BE2C (cell line): Measurements from ENCODE around the gene TMEM170A.

ENCODE experiments used
- DNase-seq: peaks from one replicate; pipeline ENCODE4 v3.0.0-alpha.2; 2020
- H3K27me3 ChIP-seq: fragments of 250-450 bp; sonication (Bioruptor Pico); 2 replicates; pipeline ENCODE4 v1.5.1; 2020; ENCODE audit warnings: mild to moderate bottlenecking
- H3K36me3 ChIP-seq: fragments of 250-450 bp; sonication (Bioruptor Pico); 2 replicates; pipeline ENCODE4 v1.5.1; 2020; ENCODE audit warnings: mild to moderate bottlenecking
- H3K4me1 ChIP-seq: fragments of 250-450 bp; sonication (Bioruptor Pico); 2 replicates; pipeline ENCODE4 v1.5.1; 2020
- H3K4me3 ChIP-seq: 2 replicates; pipeline ENCODE4 v1.5.1; 2011; ENCODE audit warnings: low read depth, low read length
- H3K9me3 ChIP-seq: fragments of 250-450 bp; sonication (Bioruptor Pico); 2 replicates; pipeline ENCODE4 v1.5.1; 2020
- CTCF ChIP-seq: IDR thresholded peaks from 2 replicates; pipeline ENCODE4 v1.5.1; 2012; ENCODE audit warnings: mild to moderate bottlenecking, low read depth, low read length

Gene TMEM170A

DNA sequence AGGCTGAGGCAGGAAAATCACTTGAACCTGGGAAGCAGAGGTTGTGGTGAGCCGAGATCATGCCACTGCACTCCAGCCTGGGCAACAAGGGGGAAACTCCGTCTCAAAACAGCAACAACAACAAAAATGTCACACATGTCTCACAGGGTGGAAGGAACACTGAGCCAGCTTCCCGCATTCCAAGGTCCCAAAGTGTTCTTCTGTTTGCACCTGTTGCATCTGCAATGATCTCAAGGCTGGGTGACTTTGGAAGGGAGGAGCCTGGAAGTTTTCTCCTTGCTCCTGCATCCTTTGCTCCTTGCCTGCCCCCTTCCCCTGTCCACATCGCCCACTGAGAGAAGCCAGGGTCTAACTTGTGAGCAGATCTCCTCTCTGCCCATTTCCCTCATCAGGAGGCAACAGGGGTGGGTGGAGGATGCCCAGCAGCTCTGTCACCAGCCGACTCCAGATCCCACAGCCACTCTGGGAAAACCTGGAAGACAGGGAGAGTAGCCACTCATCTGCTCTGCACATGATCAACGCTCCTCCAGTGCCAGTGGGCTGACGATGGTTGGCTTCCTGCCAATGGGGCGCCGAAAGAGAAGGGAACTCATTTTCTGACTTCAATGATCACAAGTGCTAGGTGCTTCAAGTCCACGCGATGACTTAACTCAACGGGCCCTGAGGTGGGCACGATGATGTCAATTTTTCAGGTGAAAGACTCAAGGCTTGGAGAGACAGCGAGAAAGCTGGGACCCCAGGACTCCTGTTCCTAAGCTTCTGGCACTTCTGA is 18.1 kb upstream of the TMEM170A start:
- H3K27me3 ChIP-seq, result no peaks in the 10 kb centered on the region
- no peaks in the 10 kb centered on the region for H3K36me3 ChIP-seq
- no peaks in the 10 kb centered on the region for H3K4me1 ChIP-seq
- no peak for TF ChIP-seq CTCF
- no peak for DNase-seq
- H3K9me3 ChIP-seq, result no peaks in the 10 kb centered on the region
- no peak overlapping the region for H3K4me3 ChIP-seq

- H3K4me3 ChIP-seq, result no peak overlapping the region
- DNase-seq, result no peak
- no peaks in the 10 kb centered on the region for H3K9me3 ChIP-seq
- no peaks in the 10 kb centered on the region for H3K4me1 ChIP-seq
- no peaks in the 10 kb centered on the region for H3K27me3 ChIP-seq
- TF ChIP-seq CTCF, result no peak; the same call in none of the 2 replicates
- H3K36me3 ChIP-seq, result no peaks in the 10 kb centered on the region
These were observed 17.0 kb upstream of the TMEM170A start for GRCh38 chr16:75481475-75481874.

DNA sequence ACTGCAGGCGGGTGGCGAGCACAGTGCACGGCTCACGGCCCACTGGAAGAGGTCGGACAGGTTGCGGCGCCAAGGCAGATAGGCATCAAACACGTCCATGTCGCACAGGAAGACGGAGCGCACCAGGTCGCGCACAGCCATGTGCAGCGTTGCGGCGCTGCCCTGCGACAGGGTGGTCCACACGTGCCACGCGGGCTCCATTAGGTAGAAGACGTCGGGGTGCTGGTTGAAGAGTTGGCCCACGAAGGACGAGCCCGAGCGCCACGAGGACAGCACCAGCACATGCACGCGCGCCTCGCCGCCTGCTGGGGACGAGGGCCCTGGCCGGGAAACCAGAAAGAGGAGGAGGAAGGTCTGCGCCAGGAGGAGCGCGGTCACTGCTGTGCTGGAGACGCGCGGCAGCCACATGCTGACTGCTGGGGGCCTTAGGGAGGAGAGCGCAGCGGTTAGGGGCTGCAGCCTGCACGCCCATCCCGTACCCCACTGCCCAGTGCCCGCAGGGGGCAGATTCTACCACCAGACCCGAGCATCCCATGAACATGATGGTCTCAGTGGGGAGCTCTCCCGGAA is 15.0 kb upstream of the TMEM170A start:
- no peaks in the 10 kb centered on the region for H3K36me3 ChIP-seq
- no peak for TF ChIP-seq CTCF

GRCh38 chr16:75478480-75479345 is 14.2 kb upstream of the TMEM170A start:
- H3K4me3 ChIP-seq, result no peak overlapping the region
- H3K9me3 ChIP-seq, result no peaks in the 10 kb centered on the region
- H3K27me3 ChIP-seq, result no peaks in the 10 kb centered on the region
- no peak for TF ChIP-seq CTCF
- no peaks in the 10 kb centered on the region for H3K36me3 ChIP-seq
- no peak for DNase-seq
- no peaks in the 10 kb centered on the region for H3K4me1 ChIP-seq

More for the DNA sequence above, 15.0 kb upstream of the TMEM170A start:
- Histone ChIP-seq H3K9me3 (no peaks in the 10 kb centered on the region), H3K4me3 (no peak overlapping the region), H3K4me1 (no peaks in the 10 kb centered on the region), H3K27me3 (no peaks in the 10 kb centered on the region)
- DNase-seq, result no peak

GRCh38 chr16:75477680-75478473 is 13.4 kb upstream of the TMEM170A start:
- Histone ChIP-seq H3K36me3 (no peaks in the 10 kb centered on the region), H3K4me1 (no peaks in the 10 kb centered on the region), H3K4me3 (no peak overlapping the region), H3K9me3 (no peaks in the 10 kb centered on the region), H3K27me3 (no peaks in the 10 kb centered on the region)
- no peak for DNase-seq
- TF ChIP-seq CTCF, result no peak
